HK-2 (cell line): ENCODE measurements around the gene PPARG.

Source experiments
- DNase-seq: peaks from one replicate; pipeline ENCODE4 v3.0.0-alpha.2; 2018; ENCODE audit not compliant: unreplicated experiment

PPARG gene

GRCh38 chr3:12409684-12410596 is 121.1 kb downstream of the PPARG start:
- DNase-seq = no peak

GRCh38 chr3:12413721-12414255 is 124.9 kb downstream of the PPARG start:
- no peak for DNase-seq

DNA sequence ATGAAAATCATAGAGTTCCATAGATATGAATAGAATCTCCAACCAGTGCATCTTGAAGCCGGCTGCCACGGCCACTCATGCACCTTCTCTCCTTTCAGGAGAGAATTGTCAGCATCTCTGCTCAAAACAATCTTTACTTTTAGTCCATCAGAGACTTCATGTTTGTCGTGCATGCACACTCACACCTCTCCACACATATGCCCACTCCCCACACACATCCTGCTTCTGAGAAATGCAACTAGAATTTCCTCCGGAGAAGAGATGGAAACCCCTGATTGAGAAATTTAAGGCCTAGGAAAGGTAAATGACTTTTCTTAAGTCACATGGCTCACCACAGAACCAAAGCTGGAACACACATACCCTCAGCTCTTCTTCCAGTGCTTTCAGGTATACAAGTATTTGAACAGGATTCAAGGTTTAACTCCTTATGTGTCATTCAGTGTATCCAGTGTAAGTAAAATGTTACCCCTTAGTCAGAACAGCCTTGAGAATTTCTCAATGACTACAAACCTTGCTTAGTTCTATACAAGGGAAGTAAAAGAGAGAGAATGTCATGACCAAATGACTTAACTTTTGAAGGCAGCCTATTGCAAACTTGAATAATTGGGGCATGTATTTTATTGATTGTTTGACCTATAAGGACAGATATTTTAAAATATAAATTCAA is 126.3 kb downstream of the PPARG start:
- no peak for DNase-seq

DNA sequence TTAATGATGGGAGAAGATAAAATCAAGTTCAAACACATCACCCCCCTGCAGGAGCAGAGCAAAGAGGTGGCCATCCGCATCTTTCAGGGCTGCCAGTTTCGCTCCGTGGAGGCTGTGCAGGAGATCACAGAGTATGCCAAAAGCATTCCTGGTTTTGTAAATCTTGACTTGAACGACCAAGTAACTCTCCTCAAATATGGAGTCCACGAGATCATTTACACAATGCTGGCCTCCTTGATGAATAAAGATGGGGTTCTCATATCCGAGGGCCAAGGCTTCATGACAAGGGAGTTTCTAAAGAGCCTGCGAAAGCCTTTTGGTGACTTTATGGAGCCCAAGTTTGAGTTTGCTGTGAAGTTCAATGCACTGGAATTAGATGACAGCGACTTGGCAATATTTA is 127.9 kb downstream of the PPARG start:
- DNase-seq = no peak

- DNase-seq = no peak
Measured at GRCh38 chr3:12420393-12420792, 131.5 kb downstream of the PPARG start.

DNA sequence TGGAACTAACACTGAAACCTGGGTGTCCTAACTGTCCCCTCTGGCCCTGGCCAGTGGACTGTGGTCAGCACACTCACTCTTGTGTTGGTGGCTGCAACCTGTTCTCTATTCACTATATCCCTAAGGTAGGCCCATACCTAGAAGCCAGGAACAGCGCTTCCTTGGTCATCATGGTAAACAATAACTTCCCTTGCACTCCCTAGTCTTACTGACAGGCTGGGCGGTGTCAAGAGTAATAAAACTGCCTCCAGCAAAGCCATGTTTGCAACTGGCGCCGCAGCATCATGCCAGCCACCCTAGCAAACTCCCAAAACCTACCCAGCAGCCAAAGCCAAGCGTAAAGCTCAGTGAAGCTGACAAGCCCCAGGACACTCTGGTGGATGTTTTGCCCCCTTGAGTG is 132.3 kb downstream of the PPARG start:
- no peak for DNase-seq

- no peak for DNase-seq
Measured at GRCh38 chr3:12423131-12423530, 134.3 kb downstream of the PPARG start.

DNA sequence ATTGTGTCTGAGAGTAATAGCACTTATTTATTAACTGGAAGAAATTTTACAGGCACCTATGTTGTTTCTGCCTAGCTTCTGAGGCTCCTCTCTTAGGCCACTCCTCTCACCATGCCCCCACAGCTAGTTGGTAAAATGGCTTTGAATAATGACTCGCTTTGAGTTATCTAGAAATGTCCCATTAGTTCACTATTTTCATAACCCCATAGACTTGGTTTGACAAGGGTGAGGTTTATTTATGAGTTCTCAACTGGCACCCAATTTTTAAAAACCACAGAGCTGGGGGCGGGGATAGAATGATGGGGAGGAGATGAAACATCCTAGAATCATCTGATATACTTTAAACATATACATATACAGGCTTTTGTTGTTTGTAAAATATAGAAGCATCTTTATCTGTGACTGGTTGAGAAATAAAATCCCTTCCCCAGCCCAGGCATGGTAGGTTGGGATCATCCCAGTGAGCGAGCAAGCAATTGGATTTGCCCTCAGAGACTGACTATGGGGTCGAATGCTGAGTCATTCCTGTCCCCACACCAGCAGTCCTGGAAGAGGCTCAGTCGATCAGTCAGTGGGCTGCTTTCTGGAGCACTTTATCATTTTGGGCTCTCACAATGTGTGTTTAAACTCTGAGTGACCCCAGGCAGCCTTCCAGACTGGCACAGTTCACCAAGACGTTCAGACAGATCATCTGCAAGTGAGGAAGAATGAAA is 135.2 kb downstream of the PPARG start:
- DNase-seq = no peak

DNA sequence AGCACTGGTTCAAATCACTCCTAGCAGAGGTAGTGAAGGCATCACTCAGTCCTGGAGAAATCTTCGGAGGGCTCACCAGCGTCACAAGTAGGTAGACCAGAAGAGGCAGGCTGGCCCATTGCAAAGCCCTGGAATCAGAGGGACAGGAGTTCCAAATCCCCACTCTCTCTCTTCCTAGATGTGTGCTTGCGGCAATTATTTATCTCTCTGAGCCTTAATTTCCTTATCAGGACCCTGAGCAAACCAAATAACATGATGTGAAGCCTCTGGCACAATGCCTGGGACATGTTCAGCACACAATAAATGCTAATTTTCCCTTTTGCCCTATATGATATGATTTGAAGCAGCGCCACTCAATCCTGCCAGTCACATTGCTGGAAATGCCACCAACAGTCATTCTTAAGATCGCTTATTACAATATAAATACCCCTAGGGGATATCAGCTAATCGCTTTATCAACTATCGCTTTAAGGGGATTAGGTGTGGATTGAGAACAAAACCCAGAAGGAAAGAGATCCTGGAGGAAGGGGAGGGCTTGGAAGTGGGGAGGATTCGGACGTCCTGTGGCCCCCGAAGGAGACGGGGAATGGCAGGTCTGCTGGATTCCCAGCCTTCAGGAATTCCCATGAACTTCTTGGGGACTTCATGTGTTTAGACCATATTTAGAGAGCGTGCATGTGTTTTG is 135.9 kb downstream of the PPARG start:
- DNase-seq = no peak

DNA sequence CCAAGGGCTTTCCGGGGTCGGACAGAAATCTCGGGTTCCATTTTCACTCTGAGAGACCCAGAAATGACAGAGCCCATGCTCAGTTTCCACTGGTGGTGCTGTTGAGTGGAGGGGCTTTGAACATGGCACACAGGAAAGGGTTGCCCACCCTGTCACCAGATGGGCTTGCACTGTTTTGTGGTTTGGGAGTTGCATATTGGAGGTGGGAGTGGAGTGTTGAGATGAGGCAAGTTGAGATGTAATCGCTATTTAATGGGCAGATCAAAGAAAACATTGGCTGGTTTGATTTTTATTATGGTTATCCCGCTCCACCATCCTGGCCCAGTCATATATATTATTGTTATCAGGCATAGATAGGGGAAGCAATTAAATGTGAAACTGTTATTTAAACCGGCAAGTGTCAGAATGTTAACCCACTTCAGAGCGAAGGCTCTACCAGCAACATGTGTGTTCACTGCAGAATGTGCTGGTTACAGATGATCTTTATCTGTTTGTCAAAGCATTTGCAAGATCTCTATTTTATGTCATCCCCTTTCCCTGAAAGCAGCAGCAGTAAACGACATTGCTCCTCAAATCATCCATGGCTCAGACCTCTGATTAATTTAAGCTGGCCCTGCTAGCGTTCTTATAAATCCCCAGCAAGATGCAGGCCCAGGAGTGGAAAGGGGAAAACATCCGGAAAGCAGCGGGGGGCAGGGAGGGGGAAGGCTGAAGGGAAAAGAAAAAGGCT is 137.1 kb downstream of the PPARG start:
- no peak for DNase-seq

DNA sequence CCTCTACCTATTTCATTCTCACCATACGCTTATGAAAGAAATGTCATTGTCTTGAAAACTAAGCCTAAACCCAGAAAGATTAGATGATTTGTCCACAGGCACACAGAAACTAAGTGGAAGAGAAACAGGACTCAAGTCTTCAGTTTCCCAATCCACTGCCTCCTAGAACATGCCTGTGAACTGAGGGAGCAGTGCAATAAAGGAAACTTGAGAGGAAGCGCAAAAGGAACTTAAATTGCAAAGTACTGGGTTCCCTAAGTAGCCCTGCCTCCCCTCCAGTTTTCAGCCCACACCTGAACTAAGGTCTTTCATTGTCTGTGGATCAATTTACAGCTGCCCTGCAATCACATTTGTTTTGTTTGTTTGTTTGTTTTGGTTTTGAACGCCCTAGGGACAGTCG is 138.7 kb downstream of the PPARG start:
- DNase-seq = no peak

- DNase-seq = no peak
Measured at GRCh38 chr3:12428126-12428525, 139.3 kb downstream of the PPARG start.

DNA sequence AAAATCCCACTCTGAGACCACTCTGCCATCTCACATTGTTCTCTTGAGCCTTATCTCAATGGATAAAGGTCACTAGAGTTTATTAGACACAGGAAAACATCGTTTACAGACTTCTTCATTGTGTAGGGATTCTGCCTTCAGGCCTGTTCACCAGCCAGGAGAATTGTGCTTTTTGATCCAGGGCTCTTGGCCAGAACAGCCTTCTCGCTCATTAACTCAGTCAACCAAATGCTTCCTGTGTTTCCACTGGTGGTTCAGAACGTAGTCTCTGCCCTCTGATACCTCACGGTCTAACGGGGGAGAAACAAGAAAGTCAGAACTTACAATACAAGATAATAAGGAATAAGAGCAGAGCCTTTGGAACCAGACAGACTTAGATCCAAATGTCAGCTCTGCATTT is 141.2 kb downstream of the PPARG start:
- DNase-seq = no peak

GRCh38 chr3:12433823-12434222 is 145.0 kb downstream of the PPARG start:
- DNase-seq = no peak

- no peak for DNase-seq
Measured at GRCh38 chr3:12436514-12437220, 147.8 kb downstream of the PPARG start.

DNA sequence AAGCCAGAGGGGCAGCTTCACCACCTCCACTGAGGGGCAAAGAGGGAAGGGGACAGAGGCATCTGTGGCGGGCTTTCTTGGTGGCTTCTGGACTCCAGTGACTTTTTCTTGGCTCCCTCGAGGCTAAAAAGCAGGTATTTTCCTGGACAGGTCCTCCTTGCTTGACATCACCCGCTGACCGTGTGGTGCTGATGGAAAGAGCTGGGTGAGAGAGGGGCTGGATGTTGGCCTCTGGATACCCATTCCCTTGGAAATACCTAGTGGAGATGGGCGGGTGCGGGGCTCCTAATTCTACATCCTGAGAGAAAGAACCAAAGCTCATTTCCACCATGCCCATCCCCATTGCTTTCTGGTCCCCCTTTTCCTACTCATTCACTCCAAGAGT is 148.3 kb downstream of the PPARG start:
- DNase-seq = no peak

DNA sequence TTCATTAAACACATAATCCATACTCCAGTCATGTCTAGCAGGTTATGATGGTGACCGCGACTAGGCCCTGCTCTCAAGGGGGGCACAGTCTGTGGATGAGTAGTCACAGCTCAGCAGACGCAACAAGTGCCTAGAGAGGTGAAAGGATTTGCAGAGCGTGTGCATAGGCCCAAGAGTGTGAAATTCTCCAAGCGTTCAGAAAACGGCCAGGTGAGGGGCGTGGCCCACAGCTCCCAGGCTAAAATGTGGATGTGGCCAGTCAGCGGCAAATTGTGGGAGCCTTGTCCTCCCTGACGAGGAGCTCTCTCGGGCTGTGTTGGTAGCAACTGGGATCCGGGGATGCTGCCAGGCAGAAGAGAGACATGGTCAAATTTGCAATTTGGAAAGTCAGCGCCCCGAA is 149.0 kb downstream of the PPARG start:
- DNase-seq = no peak

DNA sequence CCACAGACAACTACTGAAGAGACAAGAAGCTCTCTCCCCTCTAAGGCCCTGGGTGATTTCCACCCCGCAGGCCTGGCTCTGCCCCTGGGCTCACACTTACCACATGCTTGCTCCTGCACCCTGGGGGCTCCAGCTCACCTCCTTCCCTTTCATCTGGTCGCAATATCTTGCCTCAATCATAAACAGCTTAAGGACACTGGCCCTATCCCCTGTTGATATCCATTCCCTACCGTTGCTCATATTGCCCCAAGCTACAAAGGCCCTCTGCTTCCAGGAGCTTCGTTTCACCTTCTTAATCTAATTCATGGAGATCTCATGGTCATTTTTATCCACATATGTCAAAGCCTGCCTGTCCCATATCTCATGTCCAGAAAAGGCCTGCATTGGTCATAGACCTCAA is 149.4 kb downstream of the PPARG start:
- no peak for DNase-seq

DNA sequence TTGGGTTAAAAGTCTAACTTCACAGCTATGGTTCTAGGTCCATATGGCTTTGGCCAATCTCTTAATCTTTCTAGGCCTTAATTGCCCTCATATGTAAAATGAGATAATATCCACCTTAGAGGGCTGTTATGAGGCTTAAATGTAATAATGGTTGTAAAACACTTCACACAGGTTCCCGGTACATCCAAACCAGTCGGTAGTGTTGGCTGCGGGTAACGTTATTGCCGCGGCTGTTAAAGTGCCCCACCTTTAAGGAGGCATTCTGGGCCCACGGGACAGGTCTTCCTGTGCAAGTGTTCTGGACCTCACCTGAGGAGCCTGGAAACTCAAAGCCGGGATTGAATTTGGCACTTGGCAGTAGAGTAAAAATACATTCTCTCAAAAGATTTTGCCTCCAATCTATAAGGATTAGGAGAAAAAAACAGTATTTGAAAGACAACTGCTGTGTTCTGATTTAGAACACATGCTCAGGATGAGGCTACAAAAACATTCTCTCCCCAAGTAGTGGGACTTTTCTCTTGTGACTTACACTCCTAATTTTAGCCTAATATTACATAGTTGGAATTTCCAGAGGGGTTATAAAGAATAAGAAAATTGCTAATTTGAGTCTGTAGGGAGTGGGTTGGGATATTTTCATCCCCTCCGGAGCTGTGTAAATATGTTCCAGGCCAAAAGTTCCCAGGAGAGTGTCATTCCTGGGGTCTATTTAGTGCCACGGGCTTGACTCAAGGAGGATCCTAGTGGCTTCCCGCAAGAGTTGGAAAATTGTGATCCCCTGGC is 150.5 kb downstream of the PPARG start:
- DNase-seq = no peak
